LNCaP clone FGC (cell line): Measurements from ENCODE around the gene RABGAP1L.

Source experiments
- DNase-seq: peaks from one replicate; pipeline ENCODE4 v3.0.0-alpha.2; 2011; ENCODE audit warnings: low read depth
- H3K4me3 ChIP-seq: 2 replicates; pipeline ENCODE4 v1.5.1; 2011; ENCODE audit warnings: mild to moderate bottlenecking, low read depth, low read length, control low read depth
- CTCF ChIP-seq: IDR thresholded peaks from 2 replicates; pipeline ENCODE4 v1.5.1; 2012; ENCODE audit warnings: mild to moderate bottlenecking; ENCODE audit not compliant: control insufficient read depth, insufficient read depth; ENCODE audit errors: extremely low read depth

RABGAP1L gene

DNA sequence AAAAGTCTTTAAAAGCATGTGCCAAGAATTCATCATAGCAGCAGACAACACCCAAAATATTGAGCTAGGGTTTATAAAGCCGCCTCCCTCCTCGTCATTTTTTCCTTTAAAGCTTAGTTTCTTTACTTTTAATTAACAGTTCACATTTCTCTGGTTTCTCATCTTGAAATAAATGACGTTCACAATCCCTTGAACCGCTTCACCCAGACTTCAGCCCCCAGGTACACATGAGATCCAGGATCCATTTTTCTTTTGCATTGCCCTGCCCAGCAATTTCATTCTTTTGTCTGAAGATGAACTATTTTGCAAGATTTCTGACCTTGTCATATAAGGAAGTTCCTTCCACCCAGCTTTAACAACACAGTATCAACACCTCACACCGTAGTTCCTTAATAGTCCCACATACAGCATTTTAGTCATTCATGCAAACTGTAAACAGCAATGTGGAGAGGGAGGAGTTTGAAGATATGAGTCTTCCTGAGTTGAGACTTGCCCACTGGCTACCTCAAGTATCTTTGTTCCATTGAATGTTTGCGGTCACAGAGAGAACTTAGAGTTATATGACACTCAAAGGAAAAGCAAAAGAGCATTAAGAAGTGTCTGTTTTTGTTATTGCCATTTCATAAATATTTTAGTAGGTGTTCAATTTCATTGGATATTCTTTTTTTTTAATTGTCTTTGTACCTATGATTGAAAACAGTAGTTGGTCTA lies 805.1 kb downstream of the RABGAP1L start:
- TF ChIP-seq CTCF = no peak
- H3K4me3 ChIP-seq = no peak overlapping the region
- DNase-seq = no peak

- no peak for TF ChIP-seq CTCF
- no peak for DNase-seq
- H3K4me3 ChIP-seq = no peak overlapping the region
Measured at GRCh38 chr1:174964972-174965361, 805.6 kb downstream of the RABGAP1L start.

DNA sequence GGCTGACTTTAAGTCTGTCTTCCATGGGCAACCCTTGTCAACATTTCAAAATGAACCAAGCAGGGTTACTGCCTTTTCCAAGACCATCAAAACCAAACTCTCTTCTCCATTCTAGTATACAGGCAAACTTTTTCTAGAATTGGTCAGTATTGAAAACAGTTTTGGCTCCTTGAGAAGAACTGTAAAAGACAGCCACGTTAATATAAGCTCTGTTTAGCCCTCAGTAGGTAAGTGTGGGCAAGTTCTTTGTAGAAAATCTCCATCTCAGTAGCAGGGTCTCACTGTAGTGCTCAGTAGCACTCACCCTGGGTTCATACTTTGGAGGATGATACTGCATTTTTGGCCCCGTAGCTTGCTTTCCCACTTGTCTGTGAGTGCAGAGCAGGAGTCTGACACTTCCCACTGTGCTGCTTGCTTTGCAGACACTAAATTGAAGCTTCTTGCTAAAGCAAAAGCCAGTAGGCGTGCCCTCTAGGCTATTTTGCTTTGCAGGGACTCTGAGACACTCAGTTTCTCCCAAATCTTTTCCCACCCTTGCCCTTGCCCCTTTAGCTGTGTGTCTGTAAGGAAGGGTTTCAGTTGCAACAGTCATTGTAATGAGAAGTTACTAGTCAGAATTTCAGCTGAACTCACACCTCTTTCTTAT lies 806.2 kb downstream of the RABGAP1L start:
- DNase-seq = no peak
- no peak for TF ChIP-seq CTCF
- no peak overlapping the region for H3K4me3 ChIP-seq

- DNase-seq = peak; percentile 58
- no peak for TF ChIP-seq CTCF
- no peak overlapping the region for H3K4me3 ChIP-seq
Measured at GRCh38 chr1:174966008-174966572, 806.8 kb downstream of the RABGAP1L start.

- TF ChIP-seq CTCF = no peak
- DNase-seq = no peak
- no peak overlapping the region for H3K4me3 ChIP-seq
Measured at GRCh38 chr1:174967845-174968705, 808.8 kb downstream of the RABGAP1L start.

GRCh38 chr1:174968750-174969244 lies 809.5 kb downstream of the RABGAP1L start:
- TF ChIP-seq CTCF = no peak
- no peak for DNase-seq
- no peak overlapping the region for H3K4me3 ChIP-seq
